GM18858 (cell line): ENCODE data around the gene RIC8B.
A peak's percentile ranks its signal among the peaks of the same experiment; 100 is the strongest.

Experiments
- ATAC-seq: cut with Tn5 transposase; IDR thresholded peaks from one replicate; pipeline ENCODE4 v1.9.1; 2021; ENCODE audit not compliant: unreplicated experiment

Gene RIC8B

GRCh38 chr12:106757623-106758348, 16.7 kb upstream of the RIC8B start:
- ATAC-seq, result no peak

DNA sequence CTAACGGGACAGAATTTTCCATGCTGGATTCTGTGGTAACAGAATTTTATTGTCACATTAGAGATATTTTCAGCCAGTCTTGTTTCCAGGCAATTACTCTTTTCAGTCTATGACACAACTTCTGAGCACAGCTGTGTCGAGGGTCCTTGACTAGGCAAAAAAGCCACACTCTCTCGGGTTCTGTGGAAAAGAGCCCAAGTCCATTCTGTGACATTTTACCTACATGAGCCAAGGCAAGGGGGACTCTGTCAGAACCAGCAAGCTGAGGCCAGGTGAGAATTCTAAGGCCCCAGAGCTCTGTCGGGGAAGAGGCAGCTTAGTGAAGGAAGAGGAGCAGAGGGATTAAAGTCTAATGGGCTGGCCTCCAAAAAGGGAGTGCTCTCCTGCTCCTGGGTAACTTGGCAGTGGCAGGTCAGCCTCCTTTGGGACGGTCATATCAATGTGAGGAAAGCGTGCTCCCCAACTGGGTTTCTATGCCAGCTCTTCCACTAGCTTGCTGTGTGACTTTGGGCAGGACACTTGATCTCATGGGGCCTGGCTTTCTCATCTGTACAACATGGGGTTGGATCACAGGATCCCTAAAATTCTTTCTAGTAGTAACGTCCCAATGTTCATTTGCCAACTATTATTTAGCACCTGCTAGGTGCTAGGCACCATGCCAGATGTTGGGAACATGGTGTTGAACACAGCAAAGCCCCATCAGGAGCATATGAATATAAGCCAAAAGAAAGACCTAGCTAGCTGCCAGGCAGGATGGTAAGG, 16.0 kb upstream of the RIC8B start:
- no peak for ATAC-seq

GRCh38 chr12:106759526-106760183, 14.8 kb upstream of the RIC8B start:
- ATAC-seq, result no peak

GRCh38 chr12:106760184-106760531, 14.3 kb upstream of the RIC8B start:
- ATAC-seq, result peak; percentile 96

- no peak for ATAC-seq
Measured at GRCh38 chr12:106764220-106764619, 10.3 kb upstream of the RIC8B start.

GRCh38 chr12:106764738-106765137, 9.7 kb upstream of the RIC8B start:
- ATAC-seq, result no peak

GRCh38 chr12:106766393-106766826, 8.1 kb upstream of the RIC8B start:
- no peak for ATAC-seq

GRCh38 chr12:106767206-106767605, 7.3 kb upstream of the RIC8B start:
- ATAC-seq, result no peak

GRCh38 chr12:106767954-106768822, 6.3 kb upstream of the RIC8B start:
- no peak for ATAC-seq

DNA sequence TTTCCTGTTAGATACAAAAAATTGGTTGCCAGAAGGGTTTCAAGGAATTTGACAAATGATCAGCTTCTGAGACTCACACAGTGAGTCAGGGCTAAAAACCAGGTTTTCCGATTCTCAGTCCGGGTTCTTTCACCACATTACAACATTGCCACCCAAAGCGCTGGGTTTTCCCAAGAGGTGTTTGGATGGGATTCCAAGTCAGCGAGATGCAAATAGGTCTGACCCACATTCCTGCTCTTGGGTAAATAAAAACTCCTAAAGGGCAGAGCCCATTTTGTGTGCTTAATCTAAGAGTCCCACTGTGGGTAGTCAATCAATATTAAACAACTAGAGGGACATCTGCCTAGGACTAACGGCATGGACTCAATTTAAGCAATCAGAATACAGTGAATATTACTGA, 5.4 kb upstream of the RIC8B start:
- no peak for ATAC-seq

- no peak for ATAC-seq
Measured at GRCh38 chr12:106769546-106769945, 4.9 kb upstream of the RIC8B start.

- no peak for ATAC-seq
Measured at GRCh38 chr12:106771425-106771824, 3.1 kb upstream of the RIC8B start.

DNA sequence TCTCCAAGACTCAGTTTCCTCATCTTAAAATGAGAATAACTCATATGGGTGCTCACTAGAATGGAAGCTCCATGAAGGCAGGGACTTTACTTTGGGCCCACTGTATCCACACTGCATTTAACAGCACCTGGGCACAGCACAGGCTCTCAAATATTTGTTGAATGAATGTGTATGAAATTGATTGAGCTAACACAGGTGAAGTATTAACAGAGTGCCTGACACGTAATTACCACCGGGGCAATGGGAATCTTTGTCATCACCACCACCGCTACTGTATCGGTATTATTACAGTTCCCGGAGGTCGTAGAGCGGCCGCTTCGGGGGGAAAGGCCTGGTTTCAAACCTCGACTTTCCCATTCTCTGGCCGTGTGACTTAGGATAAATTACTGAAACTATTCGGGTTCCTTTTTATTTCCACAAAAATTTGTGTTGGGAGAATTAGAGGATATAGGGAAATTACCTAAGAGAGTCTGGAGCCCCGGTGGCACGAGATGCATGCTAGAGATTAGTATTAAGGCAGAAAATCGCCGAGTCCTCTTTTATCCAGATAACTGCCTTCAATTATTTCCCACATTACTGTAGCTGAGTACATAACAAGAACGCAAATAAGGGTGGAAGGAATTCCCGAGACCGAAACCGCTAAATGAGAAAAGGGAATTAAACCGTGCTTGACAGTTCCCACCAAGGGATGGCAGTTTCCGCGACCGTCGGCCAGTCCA, 1.0 kb upstream of the RIC8B start:
- ATAC-seq, result no peak

- ATAC-seq, result no peak
Measured at GRCh38 chr12:106774808-106775524, 484 bp downstream of the RIC8B start.

- ATAC-seq, result no peak
Measured at GRCh38 chr12:106776897-106777296, 2.4 kb downstream of the RIC8B start.

GRCh38 chr12:106780010-106780631, 5.6 kb downstream of the RIC8B start:
- ATAC-seq, result no peak

DNA sequence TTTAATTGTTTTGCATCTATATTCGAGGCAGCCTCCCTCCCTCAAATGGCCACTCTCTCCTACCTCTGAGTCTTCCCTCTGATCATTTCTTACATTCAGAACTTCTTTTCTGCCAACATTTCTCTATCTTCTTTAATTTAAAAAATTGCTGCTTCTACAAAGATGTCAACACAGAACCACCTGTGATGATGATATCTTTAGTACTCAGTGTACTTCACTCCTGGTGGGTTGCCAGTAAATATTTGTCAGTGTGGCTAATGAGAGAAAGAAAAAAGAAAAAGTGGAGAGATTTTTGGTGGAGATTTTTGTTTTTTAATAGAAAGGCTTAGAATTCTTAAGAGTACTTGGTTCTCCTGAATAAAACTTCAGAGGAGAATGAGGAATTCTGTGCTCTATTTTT, 8.1 kb downstream of the RIC8B start:
- no peak for ATAC-seq

GRCh38 chr12:106783515-106783914, 9.0 kb downstream of the RIC8B start:
- ATAC-seq, result no peak

GRCh38 chr12:106790020-106790419, 15.5 kb downstream of the RIC8B start:
- ATAC-seq, result no peak
